ENCODE data around the gene PKP3.

PKP3 gene

GRCh38 chr11:441418-442274, 47.6 kb downstream of the PKP3 start, which contains the start of gene ANO9:
Gene ANO9 (minus strand): TSS chr11:442011. CDS start chr11:441926, 85 bp downstream.
- ATAC-seq, result peak; percentile 33
- no peak for TF ChIP-seq PPARA (CRISPR knock-in tag; IDR thresholded peaks at IDR 0.05; ENCODE audit: borderline replicate concordance)
- TF ChIP-seq ZNF565 (CRISPR knock-in tag; conservative IDR thresholded peaks at IDR 0.05; ENCODE audit: low read depth), result no peak
- TF ChIP-seq SNAI2 (CRISPR knock-in tag; IDR thresholded peaks at IDR 0.05), result no peak
- TF ChIP-seq TOX (CRISPR knock-in tag; IDR thresholded peaks at IDR 0.05; ENCODE audit: borderline replicate concordance), result no peak
- no peak for TF ChIP-seq ARNTL (CRISPR knock-in tag; IDR thresholded peaks at IDR 0.05; ENCODE audit: borderline replicate concordance, low read depth)
- TF ChIP-seq PATZ1 (CRISPR knock-in tag; IDR thresholded peaks at IDR 0.05; ENCODE audit: borderline replicate concordance), result no peak
- TF ChIP-seq ZFP3 (CRISPR knock-in tag; IDR thresholded peaks at IDR 0.05), result no peak
- TF ChIP-seq ESRRG (CRISPR knock-in tag; IDR thresholded peaks at IDR 0.05), result no peak
- no peak for TF ChIP-seq BACH2 (CRISPR knock-in tag; IDR thresholded peaks at IDR 0.05; ENCODE audit: borderline replicate concordance)
- no peak for TF ChIP-seq ZC3H10 (CRISPR knock-in tag; IDR thresholded peaks at IDR 0.05)
- TF ChIP-seq TSHZ2 (CRISPR knock-in tag; IDR thresholded peaks at IDR 0.05), result no peak
- TF ChIP-seq RARB (CRISPR knock-in tag; IDR thresholded peaks at IDR 0.05), result no peak
- no peak for TF ChIP-seq ZNF8 (CRISPR knock-in tag; IDR thresholded peaks at IDR 0.05)
- TF ChIP-seq ZFP30 (CRISPR knock-in tag; IDR thresholded peaks at IDR 0.05), result no peak
- no peak for TF ChIP-seq CREB5 (CRISPR knock-in tag; IDR thresholded peaks at IDR 0.05; ENCODE audit: low read depth)
- no peak for TF ChIP-seq ISL1 (CRISPR knock-in tag; IDR thresholded peaks at IDR 0.05)

- no peak; the same call in 2 of the 3 replicates for ATAC-seq
- TF ChIP-seq ZNF8 (CRISPR knock-in tag; IDR thresholded peaks at IDR 0.05) (no peak), TCF4 (CRISPR knock-in tag; IDR thresholded peaks at IDR 0.05; ENCODE audit: borderline replicate concordance) (no peak), PATZ1 (CRISPR knock-in tag; IDR thresholded peaks at IDR 0.05; ENCODE audit: borderline replicate concordance) (no peak), TOX (CRISPR knock-in tag; IDR thresholded peaks at IDR 0.05; ENCODE audit: borderline replicate concordance) (no peak), ESRRG (CRISPR knock-in tag; IDR thresholded peaks at IDR 0.05) (no peak), ZFP30 (CRISPR knock-in tag; IDR thresholded peaks at IDR 0.05) (no peak)
These were observed 48.6 kb downstream of the PKP3 start for GRCh38 chr11:442611-443081.

GRCh38 chr11:443542-444199, 49.7 kb downstream of the PKP3 start:
- TF ChIP-seq CREB5 (CRISPR knock-in tag; IDR thresholded peaks at IDR 0.05; ENCODE audit: low read depth) (no peak), ZNF565 (CRISPR knock-in tag; conservative IDR thresholded peaks at IDR 0.05; ENCODE audit: low read depth) (no peak), ISL1 (CRISPR knock-in tag; IDR thresholded peaks at IDR 0.05) (no peak), SNAI2 (CRISPR knock-in tag; IDR thresholded peaks at IDR 0.05) (no peak), TSHZ2 (CRISPR knock-in tag; IDR thresholded peaks at IDR 0.05) (no peak)
- no peak for ATAC-seq

Data from SK-N-SH treated with all-trans-retinoic acid at 6 μM for 48 hours (cell line).